ENCODE data around the gene ADCY6. TPM values are rescaled to one million over a fixed set of nuclear protein-coding genes. Genes with fewer than 3 reads are reported as not detected.

The ADCY6 gene
- total and polyA plus RNA-seq, 11 donors: 60.6 to 145 (median 104) TPM

DNA sequence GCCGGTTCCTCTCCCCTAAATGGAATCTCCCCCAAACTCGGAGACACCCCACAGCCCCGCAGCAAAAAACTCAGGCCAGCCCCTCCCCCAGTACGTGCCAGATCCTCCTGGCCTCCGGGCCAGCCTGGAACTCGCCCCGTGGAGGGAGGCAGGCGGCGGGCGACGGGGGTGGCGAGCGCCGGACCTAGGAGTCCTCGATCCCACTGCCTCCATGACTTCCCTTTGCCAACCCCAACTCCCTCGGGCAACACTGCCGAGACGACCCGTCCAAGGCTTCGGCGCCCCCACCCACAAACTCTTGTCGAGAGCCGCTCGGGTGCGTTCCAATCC is 400 bp downstream of the ADCY6 start:
- intact Hi-C loops (cut with DNase I): loop anchor here in 3 of 10 donors (2.0 to 5.0 kb wide), 2 partner anchors 72 to 106 kb away; partner anchors contain the start of genes CCNT1 (in 2 of the 3) and KANSL2 (in 1 of the 3)
- WGBS, 4 donors: 0 to 1% (median 1%) methylated on average over 23 to 25 of the region's 25 CpGs
- Histone ChIP-seq H3K36me3 (peaks cover 0 to 3% (median 0%) of the 10 kb centered on the region in 9 donors), H3K27me3 (peaks cover 0 to 14% (median 0%) of the 10 kb centered on the region in 9 donors), H3K4me3 (peak overlapping the region; percentile 72 to 100 (median 98)), H3K4me1 (peaks cover 3 to 54% (median 36%) of the 10 kb centered on the region in 12 donors), H3K27ac (peak overlapping the region; percentile 85 to 99 (median 94)), H3K9me3 (no peaks in the 10 kb centered on the region)
- no peak for DNase-seq
- no peak for TF ChIP-seq POLR2A (IDR thresholded peaks at IDR 0.05)
- TF ChIP-seq CTCF (IDR thresholded peaks at IDR 0.05): no peak
- no peak for ATAC-seq

GRCh38 chr12:48787791-48788523 is 932 bp downstream of the ADCY6 start:
- TF ChIP-seq POLR2A (IDR thresholded peaks at IDR 0.05): no peak
- TF ChIP-seq CTCF (IDR thresholded peaks at IDR 0.05): no peak
- ATAC-seq (peak; percentile 12 to 42 (median 35)), DNase-seq (peak in 2 of 5 donors; percentile 48 to 62)
- Histone ChIP-seq H3K4me3 (peak overlapping the region; percentile 72 to 100 (median 98)), H3K36me3 (peaks cover 0 to 6% (median 2%) of the 10 kb centered on the region in 9 donors), H3K9me3 (no peaks in the 10 kb centered on the region), H3K4me1 (peaks cover 3 to 60% (median 41%) of the 10 kb centered on the region in 12 donors), H3K27me3 (peaks cover 0 to 14% (median 0%) of the 10 kb centered on the region in 9 donors), H3K27ac (peak overlapping the region; percentile 85 to 99 (median 94))
- intact Hi-C loops (cut with DNase I): loop anchor here in 3 of 10 donors (2.0 to 5.0 kb wide), 2 partner anchors 71 to 106 kb away; partner anchors contain the start of genes CCNT1 (in 2 of the 3) and KANSL2 (in 1 of the 3)
- 3 to 9% (median 7%) methylated on average over 10 to 11 of the region's 11 CpGs for WGBS, 4 donors

GRCh38 chr12:48786591-48787544 is 2.0 kb downstream of the ADCY6 start:
- TF ChIP-seq CTCF (IDR thresholded peaks at IDR 0.05): no peak
- no peak for TF ChIP-seq POLR2A (IDR thresholded peaks at IDR 0.05)
- H3K9me3 ChIP-seq: no peaks in the 10 kb centered on the region
- peak overlapping the region; percentile 72 to 100 (median 98) for H3K4me3 ChIP-seq
- DNase-seq (peak in 4 of 5 donors; percentile 79 to 86 (median 84)), ATAC-seq (peak; percentile 80 to 89 (median 86))
- peaks cover 0 to 14% (median 0%) of the 10 kb centered on the region in 9 donors for H3K27me3 ChIP-seq
- peaks cover 3 to 70% (median 51%) of the 10 kb centered on the region in 12 donors for H3K4me1 ChIP-seq
- 15 to 27% (median 22%) methylated on average over 7 of the region's 7 CpGs for WGBS, 4 donors
- peaks cover 0 to 15% (median 9%) of the 10 kb centered on the region in 9 donors for H3K36me3 ChIP-seq
- intact Hi-C loops (cut with DNase I): loop anchor here in 1 of 10 donors (5.0 kb wide), 1 partner anchor 105 kb away; the partner anchor contains the start of gene KANSL2
- peak overlapping the region; percentile 85 to 99 (median 94) for H3K27ac ChIP-seq

Data from heart left ventricle (tissue), 16 donors.